HL-60/S4 treated with phorbol 12-myristate 13-acetate at 8.2 ng/mL for 4 days and 3 days (cell line): ENCODE data around the gene CD200R1.

Experiments
- in situ Hi-C: fragments of 300-500 bp; cut with MboI; formaldehyde crosslinking; loops from 2 replicates; pipeline ENCODE4 v1.15.0; 2022; ENCODE audit warnings: low sequenced_read_pairs

The CD200R1 gene

GRCh38 chr3:112974894-112975293, at the start of gene CD200R1:
TSS of gene CD200R1 (minus strand) at chr3:112975103. CDS start at chr3:112974857, 246 bp downstream.
- in situ Hi-C loops = loop anchor here (25.0 kb wide), 2 partner anchors 213 to 338 kb away; partner anchors contain the start of gene CCDC80

GRCh38 chr3:113021471-113021870, 46.6 kb upstream of the CD200R1 start:
- in situ Hi-C loops = no loop called here

- in situ Hi-C loops = no loop called here
These were observed 44.6 kb upstream of the CD200R1 start for GRCh38 chr3:113019182-113020137.

- in situ Hi-C loops = no loop called here
These were observed 43.8 kb upstream of the CD200R1 start for GRCh38 chr3:113018536-113019181.

GRCh38 chr3:113013593-113013992, 38.7 kb upstream of the CD200R1 start:
- in situ Hi-C loops = no loop called here

GRCh38 chr3:113008117-113008516, 33.2 kb upstream of the CD200R1 start:
- in situ Hi-C loops = no loop called here

- in situ Hi-C loops = no loop called here
These were observed 31.6 kb upstream of the CD200R1 start for GRCh38 chr3:113006359-113007056.

GRCh38 chr3:113005611-113006010, 30.7 kb upstream of the CD200R1 start:
- in situ Hi-C loops = no loop called here

- in situ Hi-C loops = no loop called here
These were observed 27.8 kb upstream of the CD200R1 start for GRCh38 chr3:113002679-113003078.

GRCh38 chr3:113002037-113002436, 27.1 kb upstream of the CD200R1 start:
- in situ Hi-C loops = no loop called here

- in situ Hi-C loops = no loop called here
These were observed 25.8 kb upstream of the CD200R1 start for GRCh38 chr3:113000691-113001090.

GRCh38 chr3:112995800-112996199, 20.9 kb upstream of the CD200R1 start:
- in situ Hi-C loops = loop anchor here (25.0 kb wide), 2 partner anchors 233 to 358 kb away; partner anchors contain the start of gene CCDC80

- in situ Hi-C loops = loop anchor here (25.0 kb wide), 2 partner anchors 229 to 354 kb away; partner anchors contain the start of gene CCDC80
These were observed 16.0 kb upstream of the CD200R1 start, which contains the start of gene GTPBP8 for GRCh38 chr3:112990672-112991602. TSS of gene GTPBP8 (plus strand) at chr3:112990984. CDS start at chr3:112991000, 16 bp downstream.

- in situ Hi-C loops = loop anchor here (25.0 kb wide), 2 partner anchors 226 to 351 kb away; partner anchors contain the start of gene CCDC80
These were observed 12.9 kb upstream of the CD200R1 start for GRCh38 chr3:112987710-112988334.

GRCh38 chr3:112984485-112984884, 9.6 kb upstream of the CD200R1 start:
- in situ Hi-C loops = loop anchor here (25.0 kb wide), 2 partner anchors 222 to 347 kb away; partner anchors contain the start of gene CCDC80

GRCh38 chr3:112982710-112983109, 7.8 kb upstream of the CD200R1 start:
- in situ Hi-C loops = loop anchor here (25.0 kb wide), 2 partner anchors 220 to 345 kb away; partner anchors contain the start of gene CCDC80

GRCh38 chr3:112980080-112980479, 5.2 kb upstream of the CD200R1 start:
- in situ Hi-C loops = loop anchor here (25.0 kb wide), 2 partner anchors 218 to 343 kb away; partner anchors contain the start of gene CCDC80

- in situ Hi-C loops = loop anchor here (25.0 kb wide), 2 partner anchors 217 to 342 kb away; partner anchors contain the start of gene CCDC80
These were observed 4.4 kb upstream of the CD200R1 start for GRCh38 chr3:112979244-112979832.
